SK-N-MC (cell line): ENCODE results near the gene HDGF.

Experiments
- EZH2 ChIP-seq: fragments of 200-600 bp; sonication (generic); IDR thresholded peaks from one replicate; pipeline ENCODE4 v1.6.1; 2017; ENCODE audit warnings: antibody characterized with exemption
- FOXP2 ChIP-seq: optimal IDR thresholded peaks from 2 replicates; pipeline ENCODE3; 2011; ENCODE audit warnings: mild to moderate bottlenecking, moderate library complexity; ENCODE audit not compliant: insufficient read depth; ENCODE audit errors: extremely low read length, control extremely low read depth
- POLR2AphosphoS5 ChIP-seq: IDR thresholded peaks from 2 replicates; pipeline ENCODE4 v1.6.1; 2012; ENCODE audit warnings: mild to moderate bottlenecking, low read depth, low read length, borderline replicate concordance

DNA sequence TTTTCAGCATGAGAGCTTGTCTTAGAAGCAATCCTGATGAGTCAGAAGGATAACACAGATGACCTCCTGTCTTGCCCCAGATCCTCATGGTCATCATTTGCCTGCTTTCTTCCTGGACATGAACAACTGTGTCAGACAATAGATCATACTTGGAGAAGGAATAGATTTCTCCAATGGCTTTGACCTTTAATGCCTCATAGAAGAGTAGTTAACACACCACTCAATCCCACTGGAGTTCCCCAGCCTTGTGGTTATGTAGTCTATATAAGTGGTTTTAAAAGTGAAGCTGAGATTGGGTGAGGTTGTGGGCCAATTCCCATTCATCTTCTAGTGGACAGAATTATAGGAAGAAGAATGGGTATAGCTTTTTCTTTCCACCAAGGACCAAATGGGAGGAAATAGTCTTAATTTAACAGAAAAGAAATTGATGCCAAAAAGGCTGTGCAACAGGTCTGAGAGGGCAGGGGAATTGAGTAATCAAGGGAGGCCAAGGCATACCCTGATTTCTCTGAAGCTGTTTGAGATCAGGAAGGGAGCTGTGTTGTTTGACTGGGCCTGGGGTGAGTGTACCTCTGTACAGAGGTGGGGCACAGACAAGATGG, 30.2 kb upstream of the HDGF start:
- no peak for TF ChIP-seq EZH2
- no peak for TF ChIP-seq POLR2AphosphoS5
- TF ChIP-seq FOXP2 = no peak
